Right lobe of liver (tissue), 4 donors: ENCODE data around the gene MYADML2.

Experiments
- CTCF ChIP-seq, 4 donors: fragments of 200-600 bp in 3 of 4; fragments of 450-650 bp in 1 of 4; IDR thresholded peaks; one replicate each; pipeline versions ENCODE4 v1.5.1 to v1.8.0; 2016 to 2022; ENCODE audit warnings: antibody characterized with exemption in 4 of 4, mild to moderate bottlenecking in 2 of 4
- POLR2A ChIP-seq: fragments of 450-650 bp; IDR thresholded peaks from one replicate; pipeline ENCODE4 v1.6.1; 2017; ENCODE audit warnings: antibody characterized with exemption, mild to moderate bottlenecking
- donor health status: DM: no; HTN: no; CAD: no.
- donor health status: DM: no; HTN: no; CAD: no.
- donor health status: DM: no; HTN: yes; CAD: no.

- TF ChIP-seq CTCF (IDR thresholded peaks at IDR 0.05) (no peak), POLR2A (no peak)
Observed at GRCh38 chr17:81904600-81905423, 42.2 kb downstream of the MYADML2 start.
